ENCODE results near the gene FOXO4.
"Not testable (repeated sequence)": the region's sequence is repeated elsewhere in the genome, so short reads cannot be mapped to it uniquely, and the experiment has no call there.

DNA sequence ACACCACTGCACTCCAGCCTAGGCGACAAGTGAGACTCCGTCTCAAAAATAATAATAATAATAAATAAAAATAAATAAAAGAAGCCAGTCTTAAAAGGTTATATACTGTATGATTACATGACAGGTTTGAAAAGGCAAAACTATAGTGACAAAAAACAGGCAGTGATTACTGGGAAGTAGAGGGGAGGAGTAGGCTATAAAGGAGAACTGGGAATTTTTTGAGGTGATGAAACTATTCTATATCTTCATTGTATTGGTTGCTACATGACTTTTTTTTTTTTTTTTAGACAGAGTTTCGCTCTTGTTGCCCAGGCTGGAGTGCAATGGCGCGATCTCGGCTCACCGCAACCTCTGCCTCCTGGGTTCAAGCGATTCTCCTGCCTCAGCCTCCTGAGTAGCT is 47.8 kb upstream of the FOXO4 start:
- TF ChIP-seq EZH2 (IDR thresholded peaks at IDR 0.05; ENCODE audit: low read depth) = not testable (repeated sequence)
- TF ChIP-seq, protein P1, sequence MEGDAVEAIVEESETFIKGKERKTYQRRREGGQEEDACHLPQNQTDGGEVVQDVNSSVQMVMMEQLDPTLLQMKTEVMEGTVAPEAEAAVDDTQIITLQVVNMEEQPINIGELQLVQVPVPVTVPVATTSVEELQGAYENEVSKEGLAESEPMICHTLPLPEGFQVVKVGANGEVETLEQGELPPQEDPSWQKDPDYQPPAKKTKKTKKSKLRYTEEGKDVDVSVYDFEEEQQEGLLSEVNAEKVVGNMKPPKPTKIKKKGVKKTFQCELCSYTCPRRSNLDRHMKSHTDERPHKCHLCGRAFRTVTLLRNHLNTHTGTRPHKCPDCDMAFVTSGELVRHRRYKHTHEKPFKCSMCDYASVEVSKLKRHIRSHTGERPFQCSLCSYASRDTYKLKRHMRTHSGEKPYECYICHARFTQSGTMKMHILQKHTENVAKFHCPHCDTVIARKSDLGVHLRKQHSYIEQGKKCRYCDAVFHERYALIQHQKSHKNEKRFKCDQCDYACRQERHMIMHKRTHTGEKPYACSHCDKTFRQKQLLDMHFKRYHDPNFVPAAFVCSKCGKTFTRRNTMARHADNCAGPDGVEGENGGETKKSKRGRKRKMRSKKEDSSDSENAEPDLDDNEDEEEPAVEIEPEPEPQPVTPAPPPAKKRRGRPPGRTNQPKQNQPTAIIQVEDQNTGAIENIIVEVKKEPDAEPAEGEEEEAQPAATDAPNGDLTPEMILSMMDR (conservative IDR thresholded peaks at IDR 0.05) = not testable (repeated sequence)

Data from PC-9 (cell line).